HepG2 (cell line): ENCODE measurements around the gene DDX46. TPM values are rescaled to one million over a fixed set of nuclear protein-coding genes. Genes with fewer than 3 reads are reported as not detected.

ENCODE experiments used
- AHR ChIP-seq: IDR thresholded peaks from 2 replicates; pipeline ENCODE4 v1.6.1; 2018; ENCODE audit warnings: missing genetic modification reagents, missing compliant biosample characterization
- ARNT2 ChIP-seq: sonication (generic); formaldehyde crosslinking; IDR thresholded peaks from 2 replicates; pipeline ENCODE4 v1.8.0; 2022; ENCODE audit warnings: mild to moderate bottlenecking, low read depth, missing genetic modification reagents, moderate library complexity
- CHD2 ChIP-seq: IDR thresholded peaks from 2 replicates; pipeline ENCODE4 v1.6.1; 2011; ENCODE audit warnings: low read depth, low read length, improper control_type of control experiment
- GABPA ChIP-seq, 2 experiments: IDR thresholded peaks; 2 replicates each; pipeline ENCODE4 v1.6.1; 2011 to 2016; ENCODE audit warnings: low read depth in 2 of 2, low read length in 1 of 2, missing biosample characterization in 1 of 2, missing genetic modification characterization in 1 of 2
- KDM6A ChIP-seq: IDR thresholded peaks from 2 replicates; pipeline ENCODE4 v1.6.1; 2016; ENCODE audit warnings: low read depth
- KLF12 ChIP-seq: sonication (generic); formaldehyde crosslinking; IDR thresholded peaks from 2 replicates; pipeline ENCODE4 v1.4.0; 2020; ENCODE audit warnings: missing genetic modification reagents, borderline replicate concordance
- KLF15 ChIP-seq: sonication (generic); formaldehyde crosslinking; IDR thresholded peaks from 2 replicates; pipeline ENCODE4 v1.8.1; 2023; ENCODE audit warnings: borderline replicate concordance, mild to moderate bottlenecking, inconsistent platforms, missing genetic modification reagents, mixed read lengths
- MAFF ChIP-seq: IDR thresholded peaks from 2 replicates; pipeline ENCODE4 v1.6.1; 2011; ENCODE audit warnings: low read depth, low read length, improper control_type of control experiment
- NR2F2 ChIP-seq: IDR thresholded peaks from 2 replicates; pipeline ENCODE4 v1.6.1; 2012; ENCODE audit warnings: low read depth, inconsistent platforms, borderline replicate concordance
- POLR2AphosphoS2 ChIP-seq: IDR thresholded peaks from 2 replicates; pipeline ENCODE4 v1.6.1; 2011; ENCODE audit warnings: low read depth, low read length, improper control_type of control experiment
- RNF2 ChIP-seq: fragments of 450-650 bp; conservative IDR thresholded peaks from 2 replicates; pipeline ENCODE4 v1.6.1; 2016; ENCODE audit warnings: low read depth
- SNAPC2 ChIP-seq: sonication (generic); formaldehyde crosslinking; IDR thresholded peaks from 2 replicates; pipeline ENCODE4 v1.8.1; 2022; ENCODE audit warnings: mild to moderate bottlenecking, missing genetic modification reagents
- ZBTB8A ChIP-seq: sonication (generic); formaldehyde crosslinking; IDR thresholded peaks from 2 replicates; pipeline ENCODE4 v1.4.0; 2020; ENCODE audit warnings: mild to moderate bottlenecking, low read depth, missing genetic modification reagents, borderline replicate concordance
- ZFP82 ChIP-seq: sonication (generic); formaldehyde crosslinking; IDR thresholded peaks from 2 replicates; pipeline ENCODE4 v1.5.1; 2020; ENCODE audit warnings: mild to moderate bottlenecking, missing genetic modification reagents, borderline replicate concordance
- ZNF101 ChIP-seq: sonication (generic); formaldehyde crosslinking; IDR thresholded peaks from 2 replicates; pipeline ENCODE4 v1.4.0; 2020; ENCODE audit warnings: mild to moderate bottlenecking, low read depth, missing genetic modification reagents, borderline replicate concordance
- ZNF331 ChIP-seq: sonication (generic); formaldehyde crosslinking; IDR thresholded peaks from 2 replicates; pipeline ENCODE4 v1.4.0; 2020; ENCODE audit warnings: missing genetic modification reagents
- ZNF550 ChIP-seq: sonication (generic); formaldehyde crosslinking; IDR thresholded peaks from 2 replicates; pipeline ENCODE4 v1.4.0; 2020; ENCODE audit warnings: mild to moderate bottlenecking, missing genetic modification reagents, borderline replicate concordance
- ZNF839 ChIP-seq: sonication (generic); formaldehyde crosslinking; IDR thresholded peaks from 2 replicates; pipeline ENCODE4 v1.4.0; 2020; ENCODE audit warnings: missing genetic modification reagents, mild to moderate bottlenecking, borderline replicate concordance
- polyA plus RNA-seq, 8 experiments: library from polyadenylated mRNA; depleted of rRNA in 3 of 8; stranded (reverse) in 7 of 8; unstranded in 1 of 8; fragments of >200 nt; fragmentation: Illumina TruSeq in 4 of 8; extraction: Trizol in 4 of 8; gene quantifications; 2 replicates each; pipeline versions ENCODE4 v1.2.1 to v1.2.3, GENCODE V29; 2011 to 2016; ENCODE audit warnings: low read depth in 4 of 8, missing spikeins in 1 of 8, mixed read lengths in 1 of 8; ENCODE audit not compliant: insufficient read depth in 1 of 8
- total RNA-seq, 5 experiments: library from RNA; depleted of rRNA; stranded (reverse); fragments of >200 nt; fragmentation: Illumina TruSeq; extraction: Trizol; gene quantifications; 2 replicates each; pipeline ENCODE4 v1.2.3, GENCODE V29; 2016; ENCODE audit warnings: low read depth in 1 of 5
- TF ChIP-seq, protein P1 (sequence below): sonication (generic); formaldehyde crosslinking; IDR thresholded peaks from 2 replicates; pipeline ENCODE4 v1.4.0; 2020; ENCODE audit warnings: missing genetic modification reagents
- TF ChIP-seq, protein P2 (sequence below): sonication (generic); formaldehyde crosslinking; IDR thresholded peaks from 2 replicates; pipeline ENCODE4 v1.4.0; 2020; ENCODE audit warnings: missing genetic modification reagents, borderline replicate concordance
- TF ChIP-seq, protein P3 (sequence below): sonication (generic); formaldehyde crosslinking; conservative IDR thresholded peaks from 2 replicates; pipeline ENCODE4 v1.5.0; 2020; ENCODE audit warnings: missing genetic modification reagents
- TF ChIP-seq, protein P4 (sequence below): sonication (generic); formaldehyde crosslinking; IDR thresholded peaks from 2 replicates; pipeline ENCODE4 v1.8.0; 2022; ENCODE audit warnings: missing genetic modification reagents, low read depth, mild to moderate bottlenecking, borderline replicate concordance

DDX46 gene
- total and polyA plus RNA-seq, 2 of the 13 experiments (the other 11 are each of a cell fraction or from before 2014, with no cell fraction given) = 27.3 to 59.3 TPM

DNA sequence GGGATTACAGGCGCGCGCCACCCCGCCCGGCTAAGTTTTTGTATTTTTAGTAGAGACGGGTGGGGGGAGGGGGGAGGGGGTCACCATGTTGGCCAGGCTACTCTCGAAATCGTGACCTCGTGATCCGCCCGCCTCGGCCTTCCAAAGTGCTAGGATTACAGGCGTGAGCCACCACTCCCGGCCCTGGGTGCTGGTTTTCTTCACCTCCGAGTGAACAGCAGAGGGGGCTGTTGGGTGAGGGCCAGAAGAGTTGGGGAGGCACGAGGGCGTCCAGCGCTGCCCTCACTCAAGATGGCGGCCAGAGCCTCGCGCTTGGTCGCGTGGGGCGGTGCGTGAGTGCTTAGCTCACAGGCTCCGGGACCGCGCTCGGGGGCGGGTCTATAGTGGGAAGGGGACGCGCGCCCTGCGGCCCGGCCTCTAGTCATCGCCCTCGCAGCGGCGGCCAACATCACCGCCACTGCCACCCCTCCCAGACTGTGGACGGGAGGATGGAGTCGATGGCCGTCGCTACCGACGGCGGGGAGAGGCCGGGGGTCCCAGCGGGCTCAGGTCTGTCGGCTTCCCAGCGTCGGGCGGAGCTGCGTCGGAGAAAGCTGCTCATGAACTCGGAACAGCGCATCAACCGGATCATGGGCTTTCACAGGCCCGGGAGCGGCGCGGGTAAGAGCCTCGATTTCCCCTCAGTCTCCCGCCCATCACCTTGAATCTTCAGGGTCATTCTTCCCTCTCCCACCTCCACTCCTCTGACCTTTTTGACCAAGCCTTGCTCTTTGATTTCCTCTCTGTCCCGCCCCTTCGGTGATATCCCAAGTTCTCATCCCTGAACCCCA is 20.2 kb upstream of the DDX46 start, which contains the start of gene CAMLG (continued):
- TF ChIP-seq MAFF = no peak
- TF ChIP-seq ZNF101 (CRISPR knock-in tag) = no peak
- 0 out of 2 replicates have a peak, but pooled peaks have one; percentile 78 for TF ChIP-seq KLF15
- TF ChIP-seq KLF12 (CRISPR knock-in tag) = peak; percentile 93
- peak; percentile 68 for TF ChIP-seq RNF2
- peak; percentile 98; the same call in 1 of the 2 replicates for TF ChIP-seq ZNF550 (CRISPR knock-in tag)
- no peak for TF ChIP-seq POLR2AphosphoS2
- TF ChIP-seq KDM6A = no peak
- TF ChIP-seq ZNF839 (CRISPR knock-in tag) = peak; percentile 98; the same call in 1 of the 2 replicates
- TF ChIP-seq, protein P1, sequence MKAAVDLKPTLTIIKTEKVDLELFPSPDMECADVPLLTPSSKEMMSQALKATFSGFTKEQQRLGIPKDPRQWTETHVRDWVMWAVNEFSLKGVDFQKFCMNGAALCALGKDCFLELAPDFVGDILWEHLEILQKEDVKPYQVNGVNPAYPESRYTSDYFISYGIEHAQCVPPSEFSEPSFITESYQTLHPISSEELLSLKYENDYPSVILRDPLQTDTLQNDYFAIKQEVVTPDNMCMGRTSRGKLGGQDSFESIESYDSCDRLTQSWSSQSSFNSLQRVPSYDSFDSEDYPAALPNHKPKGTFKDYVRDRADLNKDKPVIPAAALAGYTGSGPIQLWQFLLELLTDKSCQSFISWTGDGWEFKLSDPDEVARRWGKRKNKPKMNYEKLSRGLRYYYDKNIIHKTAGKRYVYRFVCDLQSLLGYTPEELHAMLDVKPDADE = no peak
- TF ChIP-seq ZFP82 (CRISPR knock-in tag) = no peak
- no peak for TF ChIP-seq NR2F2
- TF ChIP-seq GABPA (IDR thresholded peaks at IDR 0.05; ENCODE audit: low read depth, low read length) = peak; percentile 46; the same call in 1 of the 2 replicates
- peak; percentile 85 for TF ChIP-seq GABPA (CRISPR knock-in tag; IDR thresholded peaks at IDR 0.05; ENCODE audit: low read depth)
- TF ChIP-seq ARNT2 = peak; percentile 84; the same call in 1 of the 2 replicates
- peak; percentile 63; the same call in 1 of the 2 replicates for TF ChIP-seq SNAPC2
- 0 out of 2 replicates have a peak, but pooled peaks have one; percentile 56 for TF ChIP-seq ZBTB8A (CRISPR knock-in tag)
- TF ChIP-seq, protein P2, sequence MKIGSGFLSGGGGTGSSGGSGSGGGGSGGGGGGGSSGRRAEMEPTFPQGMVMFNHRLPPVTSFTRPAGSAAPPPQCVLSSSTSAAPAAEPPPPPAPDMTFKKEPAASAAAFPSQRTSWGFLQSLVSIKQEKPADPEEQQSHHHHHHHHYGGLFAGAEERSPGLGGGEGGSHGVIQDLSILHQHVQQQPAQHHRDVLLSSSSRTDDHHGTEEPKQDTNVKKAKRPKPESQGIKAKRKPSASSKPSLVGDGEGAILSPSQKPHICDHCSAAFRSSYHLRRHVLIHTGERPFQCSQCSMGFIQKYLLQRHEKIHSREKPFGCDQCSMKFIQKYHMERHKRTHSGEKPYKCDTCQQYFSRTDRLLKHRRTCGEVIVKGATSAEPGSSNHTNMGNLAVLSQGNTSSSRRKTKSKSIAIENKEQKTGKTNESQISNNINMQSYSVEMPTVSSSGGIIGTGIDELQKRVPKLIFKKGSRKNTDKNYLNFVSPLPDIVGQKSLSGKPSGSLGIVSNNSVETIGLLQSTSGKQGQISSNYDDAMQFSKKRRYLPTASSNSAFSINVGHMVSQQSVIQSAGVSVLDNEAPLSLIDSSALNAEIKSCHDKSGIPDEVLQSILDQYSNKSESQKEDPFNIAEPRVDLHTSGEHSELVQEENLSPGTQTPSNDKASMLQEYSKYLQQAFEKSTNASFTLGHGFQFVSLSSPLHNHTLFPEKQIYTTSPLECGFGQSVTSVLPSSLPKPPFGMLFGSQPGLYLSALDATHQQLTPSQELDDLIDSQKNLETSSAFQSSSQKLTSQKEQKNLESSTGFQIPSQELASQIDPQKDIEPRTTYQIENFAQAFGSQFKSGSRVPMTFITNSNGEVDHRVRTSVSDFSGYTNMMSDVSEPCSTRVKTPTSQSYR (CRISPR knock-in tag) = peak; percentile 34; the same call in 1 of the 2 replicates
- TF ChIP-seq AHR (CRISPR knock-in tag) = peak; percentile 91
- TF ChIP-seq, protein P3, sequence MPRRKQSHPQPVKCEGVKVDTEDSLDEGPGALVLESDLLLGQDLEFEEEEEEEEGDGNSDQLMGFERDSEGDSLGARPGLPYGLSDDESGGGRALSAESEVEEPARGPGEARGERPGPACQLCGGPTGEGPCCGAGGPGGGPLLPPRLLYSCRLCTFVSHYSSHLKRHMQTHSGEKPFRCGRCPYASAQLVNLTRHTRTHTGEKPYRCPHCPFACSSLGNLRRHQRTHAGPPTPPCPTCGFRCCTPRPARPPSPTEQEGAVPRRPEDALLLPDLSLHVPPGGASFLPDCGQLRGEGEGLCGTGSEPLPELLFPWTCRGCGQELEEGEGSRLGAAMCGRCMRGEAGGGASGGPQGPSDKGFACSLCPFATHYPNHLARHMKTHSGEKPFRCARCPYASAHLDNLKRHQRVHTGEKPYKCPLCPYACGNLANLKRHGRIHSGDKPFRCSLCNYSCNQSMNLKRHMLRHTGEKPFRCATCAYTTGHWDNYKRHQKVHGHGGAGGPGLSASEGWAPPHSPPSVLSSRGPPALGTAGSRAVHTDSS (CRISPR knock-in tag) = no peak
- TF ChIP-seq, protein P4, sequence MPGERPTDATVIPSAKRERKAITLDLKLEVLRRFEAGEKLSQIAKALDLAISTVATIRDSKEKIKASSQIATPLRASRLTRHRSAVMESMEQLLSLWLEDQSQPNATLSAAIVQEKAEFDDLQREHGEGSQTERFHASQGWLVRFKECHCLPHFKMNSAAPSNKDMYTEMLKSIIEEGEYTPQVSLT (CRISPR knock-in tag) = no peak; the same call in 1 of the 2 replicates
- TF ChIP-seq CHD2 = peak; percentile 16; the same call in 1 of the 2 replicates
- peak; percentile 78; the same call in 1 of the 2 replicates for TF ChIP-seq ZNF331 (CRISPR knock-in tag)
